K562 (cell line): ENCODE results near the gene CEP89. TPM values are rescaled to one million over a fixed set of nuclear protein-coding genes. Genes with fewer than 3 reads are reported as not detected.

Experiments
- PREB ChIP-seq: sonication (generic); formaldehyde crosslinking; IDR thresholded peaks from 2 replicates; pipeline ENCODE4 v1.8.1; 2023; ENCODE audit warnings: mild to moderate bottlenecking, missing genetic modification reagents
- polyA plus RNA-seq, 8 experiments: library from polyadenylated mRNA; depleted of rRNA in 4 of 8; stranded (reverse) in 5 of 8; unstranded in 3 of 8; fragments of >200 nt; fragmentation: Nextera tagmentation in 2 of 8; fragmentation: Illumina TruSeq in 1 of 8; extraction: Ambion mirVana in 2 of 8; extraction: Trizol in 1 of 8; gene quantifications; 2 replicates each; pipeline versions ENCODE4 v1.2.1 to v1.2.3, GENCODE V29; 2011 to 2014; ENCODE audit warnings: inconsistent platforms in 1 of 8, missing spikeins in 1 of 8
- total RNA-seq, 7 experiments: library from RNA; depleted of rRNA in 6 of 7; stranded (reverse); fragments of >200 nt in 6 of 7; fragmentation: Illumina TruSeq in 2 of 7; extraction: Trizol in 2 of 7; gene quantifications; 2 replicates each; pipeline versions ENCODE4 v1.2.1 to v1.2.3, GENCODE V29; 2011 to 2021; ENCODE audit warnings: low replicate concordance in 1 of 7
- TF ChIP-seq, protein P1 (sequence below): fragments of 450-650 bp; formaldehyde crosslinking; conservative IDR thresholded peaks from 2 replicates; pipeline ENCODE4 v1.4.0; 2022; ENCODE audit warnings: mild to moderate bottlenecking, missing genetic modification characterization
- TF ChIP-seq, protein P2 (sequence below): fragments of 450-650 bp; IDR thresholded peaks from 2 replicates; pipeline ENCODE4 v1.6.1; 2016; ENCODE audit warnings: missing biosample characterization, missing genetic modification characterization
- TF ChIP-seq, protein P3 (sequence below): sonication (generic); formaldehyde crosslinking; IDR thresholded peaks from 2 replicates; pipeline ENCODE4 v1.8.0; 2022; ENCODE audit warnings: mild to moderate bottlenecking, missing genetic modification reagents

CEP89 gene
- total and polyA plus RNA-seq, 9 of the 15 experiments (the other 6 are each of a cell fraction or from before 2014, with no cell fraction given), result 5.5 to 15.0 (median 7.2) TPM

- TF ChIP-seq, protein P1, sequence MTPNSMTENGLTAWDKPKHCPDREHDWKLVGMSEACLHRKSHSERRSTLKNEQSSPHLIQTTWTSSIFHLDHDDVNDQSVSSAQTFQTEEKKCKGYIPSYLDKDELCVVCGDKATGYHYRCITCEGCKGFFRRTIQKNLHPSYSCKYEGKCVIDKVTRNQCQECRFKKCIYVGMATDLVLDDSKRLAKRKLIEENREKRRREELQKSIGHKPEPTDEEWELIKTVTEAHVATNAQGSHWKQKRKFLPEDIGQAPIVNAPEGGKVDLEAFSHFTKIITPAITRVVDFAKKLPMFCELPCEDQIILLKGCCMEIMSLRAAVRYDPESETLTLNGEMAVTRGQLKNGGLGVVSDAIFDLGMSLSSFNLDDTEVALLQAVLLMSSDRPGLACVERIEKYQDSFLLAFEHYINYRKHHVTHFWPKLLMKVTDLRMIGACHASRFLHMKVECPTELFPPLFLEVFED (CRISPR knock-in tag), result no peak
- TF ChIP-seq, protein P2, sequence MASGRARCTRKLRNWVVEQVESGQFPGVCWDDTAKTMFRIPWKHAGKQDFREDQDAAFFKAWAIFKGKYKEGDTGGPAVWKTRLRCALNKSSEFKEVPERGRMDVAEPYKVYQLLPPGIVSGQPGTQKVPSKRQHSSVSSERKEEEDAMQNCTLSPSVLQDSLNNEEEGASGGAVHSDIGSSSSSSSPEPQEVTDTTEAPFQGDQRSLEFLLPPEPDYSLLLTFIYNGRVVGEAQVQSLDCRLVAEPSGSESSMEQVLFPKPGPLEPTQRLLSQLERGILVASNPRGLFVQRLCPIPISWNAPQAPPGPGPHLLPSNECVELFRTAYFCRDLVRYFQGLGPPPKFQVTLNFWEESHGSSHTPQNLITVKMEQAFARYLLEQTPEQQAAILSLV (tag), result no peak
- TF ChIP-seq, protein P3, sequence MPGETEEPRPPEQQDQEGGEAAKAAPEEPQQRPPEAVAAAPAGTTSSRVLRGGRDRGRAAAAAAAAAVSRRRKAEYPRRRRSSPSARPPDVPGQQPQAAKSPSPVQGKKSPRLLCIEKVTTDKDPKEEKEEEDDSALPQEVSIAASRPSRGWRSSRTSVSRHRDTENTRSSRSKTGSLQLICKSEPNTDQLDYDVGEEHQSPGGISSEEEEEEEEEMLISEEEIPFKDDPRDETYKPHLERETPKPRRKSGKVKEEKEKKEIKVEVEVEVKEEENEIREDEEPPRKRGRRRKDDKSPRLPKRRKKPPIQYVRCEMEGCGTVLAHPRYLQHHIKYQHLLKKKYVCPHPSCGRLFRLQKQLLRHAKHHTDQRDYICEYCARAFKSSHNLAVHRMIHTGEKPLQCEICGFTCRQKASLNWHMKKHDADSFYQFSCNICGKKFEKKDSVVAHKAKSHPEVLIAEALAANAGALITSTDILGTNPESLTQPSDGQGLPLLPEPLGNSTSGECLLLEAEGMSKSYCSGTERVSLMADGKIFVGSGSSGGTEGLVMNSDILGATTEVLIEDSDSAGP (CRISPR knock-in tag), result no peak
- no peak for TF ChIP-seq PREB
Measured at GRCh38 chr19:32977280-32977679, 5.5 kb upstream of the CEP89 start (continued).
